HG03565 (cell line): ENCODE measurements around the gene ARSG.
"Not testable (repeated sequence)": the region's sequence is repeated elsewhere in the genome, so short reads cannot be mapped to it uniquely, and the experiment has no call there.

Experiments used
- ATAC-seq: cut with Tn5 transposase; IDR thresholded peaks from one replicate; pipeline ENCODE4 v1.9.1; 2021; ENCODE audit warnings: mild to moderate bottlenecking, moderate library complexity; ENCODE audit not compliant: unreplicated experiment

Gene ARSG

DNA sequence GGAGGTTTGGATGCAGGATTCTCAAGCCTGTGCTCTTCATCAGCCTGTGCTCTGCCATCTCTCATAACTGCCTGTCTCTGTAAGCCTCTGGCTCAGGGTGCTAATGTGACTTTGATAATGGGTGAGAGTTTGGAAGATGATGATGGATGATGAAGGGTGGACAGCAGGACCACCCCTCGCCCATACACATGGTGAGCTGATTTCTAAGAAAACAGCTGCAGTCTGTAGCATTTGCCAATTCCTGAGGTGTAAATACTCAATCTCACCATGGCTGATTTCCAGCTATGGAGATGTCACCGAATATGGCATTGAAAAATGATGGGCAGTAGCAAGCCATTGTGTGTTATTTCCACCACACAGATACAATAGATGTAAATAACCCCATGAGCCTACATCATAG, 74.2 kb downstream of the ARSG start:
- no peak for ATAC-seq

DNA sequence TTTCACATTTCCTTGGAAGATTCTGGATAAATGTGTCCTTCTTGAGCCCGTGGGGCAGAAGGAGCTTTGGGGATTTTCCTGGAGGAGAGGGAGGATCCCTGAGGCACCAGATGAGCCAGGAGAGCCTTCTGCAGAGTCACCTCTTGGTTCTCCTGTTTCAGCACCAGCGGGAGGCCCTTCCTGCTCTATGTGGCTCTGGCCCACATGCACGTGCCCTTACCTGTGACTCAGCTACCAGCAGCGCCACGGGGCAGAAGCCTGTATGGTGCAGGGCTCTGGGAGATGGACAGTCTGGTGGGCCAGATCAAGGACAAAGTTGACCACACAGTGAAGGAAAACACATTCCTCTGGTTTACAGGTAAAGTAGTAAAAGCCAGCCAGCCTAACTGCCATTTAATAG, 77.1 kb downstream of the ARSG start:
- no peak for ATAC-seq

GRCh38 chr17:68375566-68375965, 84.3 kb downstream of the ARSG start:
- no peak for ATAC-seq

- ATAC-seq, result not testable (repeated sequence)
These were observed 84.9 kb downstream of the ARSG start for GRCh38 chr17:68376178-68376577.

DNA sequence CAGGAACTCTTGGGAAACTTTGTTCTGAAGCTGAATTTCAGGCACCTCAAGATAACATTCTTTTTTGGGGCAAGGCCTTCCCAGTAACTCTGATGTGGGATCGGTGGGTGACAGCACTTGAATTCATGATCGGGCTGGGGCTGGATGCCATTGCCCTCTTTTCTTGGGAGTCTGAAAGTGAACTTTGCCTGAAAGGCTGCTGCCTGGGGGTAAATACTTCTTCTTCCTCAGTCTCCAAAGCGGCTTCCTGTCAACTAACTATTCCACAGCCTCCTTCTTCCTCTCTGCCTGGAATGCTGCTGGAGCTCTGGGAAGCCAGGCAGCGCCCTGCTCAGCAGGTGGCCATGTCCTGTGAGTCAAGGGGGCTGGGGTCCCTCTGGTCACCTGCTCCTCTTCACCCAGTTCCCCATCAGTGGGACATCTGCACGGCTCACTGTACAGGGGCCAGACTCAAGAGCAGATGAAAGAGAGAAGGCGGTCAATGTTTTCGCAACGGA, 86.5 kb downstream of the ARSG start:
- no peak for ATAC-seq

GRCh38 chr17:68378268-68379176, 87.2 kb downstream of the ARSG start:
- no peak for ATAC-seq

DNA sequence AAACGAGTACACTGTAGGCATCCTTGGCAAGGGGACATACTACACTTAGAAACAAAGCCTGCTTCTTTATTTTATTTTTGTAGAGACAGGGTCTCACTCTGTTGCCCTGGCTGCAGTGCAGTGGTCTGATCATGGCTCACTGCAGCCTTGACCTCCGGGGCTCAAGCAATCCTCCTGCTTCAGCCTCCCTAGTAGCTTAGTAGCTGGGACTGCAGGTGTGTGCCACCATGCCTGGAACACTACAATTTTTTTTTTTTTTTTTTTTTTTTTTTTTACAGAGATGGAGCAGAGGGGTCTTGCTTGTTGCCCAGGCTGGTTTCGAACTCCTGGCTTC, 87.8 kb downstream of the ARSG start:
- ATAC-seq, result no peak

DNA sequence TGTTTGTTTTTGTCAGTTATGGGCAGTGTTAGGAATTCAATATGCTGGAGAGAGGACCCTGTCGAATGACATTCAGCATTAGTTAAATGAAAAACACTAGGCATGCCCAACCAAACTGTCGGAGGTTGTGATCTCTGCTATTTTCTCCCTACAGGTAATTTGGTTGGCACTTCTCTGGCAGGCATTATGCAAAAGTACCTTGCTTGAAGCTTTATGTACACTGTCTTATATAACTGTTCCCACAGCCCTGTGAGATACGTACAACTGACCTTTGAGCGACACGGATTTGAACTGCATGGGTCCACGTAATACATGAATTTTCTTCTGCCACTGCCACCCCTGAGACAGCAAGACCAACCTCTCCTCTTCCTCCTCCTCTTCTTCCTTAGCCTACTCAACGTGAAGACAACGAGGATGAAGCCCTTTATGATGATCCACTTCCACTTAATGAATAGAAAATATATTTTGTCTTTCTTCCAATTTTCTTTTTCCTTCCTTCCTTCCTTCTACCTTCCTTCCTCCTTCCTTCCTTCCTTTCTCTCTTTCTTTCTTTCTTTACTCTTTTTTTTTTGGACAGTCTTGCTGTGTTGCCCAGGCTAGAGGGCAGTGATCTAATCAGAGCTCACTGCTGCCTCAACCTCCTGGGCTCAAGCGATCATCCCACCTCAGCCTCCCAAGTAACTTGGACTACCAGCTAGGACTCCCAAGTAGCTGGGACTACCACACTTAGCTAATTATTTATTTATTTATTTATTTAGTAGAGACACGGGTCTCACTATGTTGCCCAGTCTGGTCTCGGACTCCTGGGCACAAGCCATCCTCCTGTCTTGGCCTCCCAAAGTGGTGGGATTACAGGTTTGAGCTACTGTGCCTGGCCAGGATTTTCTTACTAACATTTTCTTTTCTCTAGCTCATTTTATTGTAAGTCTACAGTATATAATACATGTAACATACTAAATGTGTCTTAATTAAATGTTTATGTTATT, 88.7 kb downstream of the ARSG start:
- no peak for ATAC-seq

DNA sequence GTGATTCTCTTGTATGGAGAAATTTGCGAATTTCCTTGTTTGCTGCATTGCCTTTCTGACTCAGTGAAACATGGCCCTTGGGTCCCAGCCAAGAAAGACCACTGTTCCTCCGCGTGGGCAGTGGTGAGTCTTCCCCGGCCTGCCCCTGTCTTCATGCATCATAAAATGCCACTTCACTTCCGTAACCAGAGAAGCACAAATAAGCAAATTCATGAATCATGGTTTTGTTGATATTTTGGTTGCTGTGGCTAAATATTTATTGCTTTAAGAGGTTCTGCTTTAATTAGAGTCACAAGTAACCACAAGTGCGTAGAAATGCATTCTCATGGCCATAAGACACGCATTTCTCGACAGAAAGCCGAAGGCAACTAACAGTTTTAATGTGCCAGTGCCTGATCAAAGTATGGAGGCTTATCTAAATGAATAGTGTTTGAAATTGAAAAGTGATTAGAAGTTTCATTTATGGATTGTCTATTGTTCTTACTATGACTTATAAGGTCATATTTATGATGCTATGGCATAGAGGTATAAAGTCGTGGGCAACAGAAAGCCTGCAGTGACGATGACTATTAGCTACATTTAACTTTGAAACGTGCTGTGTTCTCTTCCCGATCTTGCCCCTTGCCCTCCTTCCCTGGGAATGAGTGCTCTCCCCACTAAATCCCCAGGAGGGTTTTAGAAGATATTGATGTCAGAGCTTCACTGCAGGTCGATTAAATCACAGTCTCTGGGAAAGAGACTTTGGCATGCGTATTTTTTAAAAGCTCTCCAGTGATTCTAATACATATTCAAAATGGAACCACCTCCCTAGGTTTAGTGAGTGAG, 90.0 kb downstream of the ARSG start:
- ATAC-seq, result no peak

DNA sequence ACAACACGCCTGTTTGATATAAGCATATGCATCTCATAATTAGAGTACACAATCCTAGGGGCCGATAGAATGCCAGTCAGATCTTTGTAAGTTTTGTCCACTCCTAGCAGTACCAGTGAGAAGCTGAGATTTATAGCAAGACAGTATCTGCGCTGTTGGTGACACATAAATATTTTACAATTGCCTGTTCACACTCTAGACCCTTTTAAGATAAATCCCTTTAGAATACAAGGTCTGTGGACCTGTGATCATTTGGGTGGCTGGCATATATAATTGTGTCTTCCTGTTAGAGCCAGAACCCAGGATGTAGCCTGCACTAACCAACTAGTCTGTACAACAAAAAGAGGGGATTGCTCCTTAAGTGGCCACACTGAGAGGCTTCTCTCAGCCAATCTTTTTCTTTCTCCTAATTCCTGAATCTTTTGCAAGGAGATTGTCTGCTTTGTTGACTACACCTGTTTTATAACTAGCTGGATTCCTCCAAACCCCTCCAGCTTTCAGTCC, 91.3 kb downstream of the ARSG start:
- ATAC-seq, result no peak

DNA sequence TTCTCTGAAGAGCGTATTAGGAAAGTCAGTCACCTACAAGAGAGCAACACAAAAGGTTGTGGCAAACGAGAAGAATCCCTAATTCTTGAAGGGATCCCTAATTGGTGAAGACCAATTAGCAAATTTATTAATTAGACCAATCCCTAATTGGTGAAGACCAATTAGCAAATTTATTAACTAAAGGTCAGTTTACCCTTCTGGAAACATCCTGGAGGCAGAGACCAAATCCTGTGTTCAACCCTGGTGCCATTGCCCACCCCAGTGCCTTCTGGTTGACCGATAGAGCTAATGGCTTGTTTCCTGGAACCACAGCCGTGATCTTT, 91.8 kb downstream of the ARSG start:
- ATAC-seq, result no peak

- ATAC-seq, result no peak
These were observed 92.4 kb downstream of the ARSG start for GRCh38 chr17:68383443-68384321.

GRCh38 chr17:68384471-68384870, 93.2 kb downstream of the ARSG start:
- no peak for ATAC-seq

DNA sequence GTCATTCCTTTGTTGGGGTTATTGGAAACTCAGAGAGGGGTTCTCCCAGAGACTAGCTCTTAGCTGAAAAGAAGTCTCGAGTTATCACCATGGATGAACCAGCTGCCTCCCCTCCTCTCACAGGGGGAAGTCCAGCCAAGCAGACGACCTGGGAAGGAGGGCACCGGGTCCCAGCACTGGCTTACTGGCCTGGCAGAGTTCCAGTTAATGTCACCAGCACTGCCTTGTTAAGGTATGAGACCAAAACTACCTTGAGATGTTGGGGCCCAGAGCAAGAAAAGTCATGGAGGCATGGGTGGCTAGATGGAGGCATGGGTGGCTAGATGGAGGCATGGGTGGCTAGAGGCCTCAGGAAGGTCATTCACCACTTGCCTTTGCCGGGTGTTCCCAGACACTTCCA, 93.6 kb downstream of the ARSG start:
- ATAC-seq, result no peak

DNA sequence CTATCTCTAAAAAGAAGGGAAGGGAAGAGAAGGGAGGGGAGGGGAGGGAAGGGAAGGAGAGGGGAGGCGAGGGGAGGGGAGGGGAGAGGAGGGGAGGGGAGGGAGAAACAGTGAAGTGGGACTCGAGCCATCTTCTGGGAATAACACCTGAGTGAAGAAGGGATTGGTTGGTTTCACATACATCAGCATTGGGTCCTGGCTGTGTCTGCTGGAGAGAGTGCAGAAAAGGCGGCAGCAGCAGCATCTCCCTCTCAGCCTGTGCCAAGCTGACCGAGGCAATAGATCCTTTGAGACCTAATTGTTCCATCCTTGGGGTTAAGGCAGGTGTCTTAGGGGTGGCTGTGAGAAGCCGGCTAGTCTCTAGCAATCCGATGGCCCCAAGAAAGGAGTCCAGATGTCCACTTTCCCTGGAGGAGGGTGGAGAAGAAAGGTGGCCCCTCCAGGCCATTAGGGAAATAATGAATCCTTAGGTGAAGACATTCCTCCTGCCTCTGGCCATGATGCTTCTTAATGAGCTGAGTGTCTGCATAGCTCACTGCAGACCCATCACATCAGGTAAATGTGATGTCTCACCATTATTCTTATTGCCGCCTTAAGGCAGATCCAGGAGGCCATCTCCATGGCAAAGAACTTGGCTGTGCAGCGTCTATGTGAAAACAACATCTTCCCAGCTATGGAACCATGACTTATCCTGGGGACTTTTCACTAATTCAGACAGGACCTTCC, 94.4 kb downstream of the ARSG start:
- no peak for ATAC-seq

GRCh38 chr17:68387435-68388218, 96.3 kb downstream of the ARSG start:
- ATAC-seq, result no peak

- no peak for ATAC-seq
These were observed 97.7 kb downstream of the ARSG start for GRCh38 chr17:68389041-68389440.

DNA sequence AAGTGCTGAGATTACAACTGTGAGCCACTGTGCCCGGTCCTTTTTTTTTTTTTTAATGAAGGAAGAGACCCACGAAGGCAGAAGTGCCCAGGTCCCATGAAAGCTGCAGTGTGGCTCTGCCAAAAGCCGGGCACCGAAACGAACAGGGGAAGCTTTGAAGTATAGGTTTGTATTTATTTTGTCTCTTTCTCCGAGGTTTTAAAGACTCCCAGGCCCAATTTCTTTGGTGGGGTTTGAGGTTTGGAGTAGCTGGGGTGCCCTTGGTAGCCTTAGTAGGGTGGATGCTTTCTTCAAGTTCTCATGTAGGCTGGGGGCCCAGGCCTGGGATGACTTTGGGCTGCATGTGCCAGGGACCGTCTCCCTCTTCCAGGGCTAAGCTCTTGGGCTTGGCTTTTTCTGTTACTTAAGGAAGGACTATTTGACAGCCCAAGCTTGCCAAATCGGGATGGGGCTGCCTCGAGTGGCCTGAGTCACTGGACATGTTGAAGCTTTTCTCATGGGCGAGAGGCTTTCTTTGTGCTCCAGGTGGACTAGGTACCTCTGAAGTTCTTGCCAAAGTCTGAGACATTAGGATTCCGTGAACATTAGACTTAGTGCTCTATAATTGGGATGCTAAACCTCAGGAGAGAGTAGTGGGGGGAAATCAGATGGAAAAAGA, 99.7 kb downstream of the ARSG start:
- no peak for ATAC-seq
